ENCODE results near the gene NSD2. TPM values are rescaled to one million over a fixed set of nuclear protein-coding genes. Genes with fewer than 3 reads are reported as not detected.

Gene NSD2
- total RNA-seq, 1 donor from 2014 or later = 176 TPM

DNA sequence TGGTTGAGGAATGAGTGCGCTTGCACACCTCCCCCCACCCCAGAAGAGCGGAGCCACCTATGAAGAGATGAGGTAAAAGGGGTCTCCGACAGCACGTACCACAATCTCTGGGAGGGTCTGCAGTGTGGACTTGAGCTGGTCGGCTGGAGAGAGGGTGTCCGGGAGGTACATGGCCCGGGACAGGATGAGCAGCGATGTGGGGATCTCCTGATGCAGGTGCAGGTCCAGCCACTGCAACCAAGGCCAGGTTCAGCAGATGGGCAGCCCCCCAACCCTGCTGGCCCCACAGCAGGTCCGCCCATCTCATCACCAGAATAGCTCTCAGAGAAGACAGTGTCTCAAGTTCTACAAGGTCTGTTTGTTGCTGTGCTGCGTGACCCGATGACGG, 47.7 kb upstream of the NSD2 start:
- Histone ChIP-seq H3K79me2 (ENCODE audit: low read depth) (no peaks in the 10 kb centered on the region), H3K4me1 (peaks cover 4% of the 10 kb centered on the region), H3K4me2 (no peak overlapping the region), H2AFZ (replicated peaks) (no peak overlapping the region), H3K4me3 (no peak overlapping the region), H3F3A (ENCODE audit: low read depth) (peaks cover 6% of the 10 kb centered on the region), H3K9ac (no peak overlapping the region), H3K27ac (no peak overlapping the region), H4K20me1 (ENCODE audit: low read depth) (no peaks in the 10 kb centered on the region), H3K36me3 (no peaks in the 10 kb centered on the region), H3K9me3 (ENCODE audit: low read depth) (no peaks in the 10 kb centered on the region), H3K27me3 (no peaks in the 10 kb centered on the region)
- H3K9me3 Mint-ChIP-seq = no peaks in the 10 kb centered on the region
- peaks cover 23% of the 10 kb centered on the region for H3K36me3 Mint-ChIP-seq
- peaks cover 12% of the 10 kb centered on the region for H3K4me1 Mint-ChIP-seq
- no peak overlapping the region for H3K4me3 Mint-ChIP-seq
- H3K27ac Mint-ChIP-seq = no peak overlapping the region
- no peak for DNase-seq (ENCODE audit: low spot score)
- TF ChIP-seq, protein P1, sequence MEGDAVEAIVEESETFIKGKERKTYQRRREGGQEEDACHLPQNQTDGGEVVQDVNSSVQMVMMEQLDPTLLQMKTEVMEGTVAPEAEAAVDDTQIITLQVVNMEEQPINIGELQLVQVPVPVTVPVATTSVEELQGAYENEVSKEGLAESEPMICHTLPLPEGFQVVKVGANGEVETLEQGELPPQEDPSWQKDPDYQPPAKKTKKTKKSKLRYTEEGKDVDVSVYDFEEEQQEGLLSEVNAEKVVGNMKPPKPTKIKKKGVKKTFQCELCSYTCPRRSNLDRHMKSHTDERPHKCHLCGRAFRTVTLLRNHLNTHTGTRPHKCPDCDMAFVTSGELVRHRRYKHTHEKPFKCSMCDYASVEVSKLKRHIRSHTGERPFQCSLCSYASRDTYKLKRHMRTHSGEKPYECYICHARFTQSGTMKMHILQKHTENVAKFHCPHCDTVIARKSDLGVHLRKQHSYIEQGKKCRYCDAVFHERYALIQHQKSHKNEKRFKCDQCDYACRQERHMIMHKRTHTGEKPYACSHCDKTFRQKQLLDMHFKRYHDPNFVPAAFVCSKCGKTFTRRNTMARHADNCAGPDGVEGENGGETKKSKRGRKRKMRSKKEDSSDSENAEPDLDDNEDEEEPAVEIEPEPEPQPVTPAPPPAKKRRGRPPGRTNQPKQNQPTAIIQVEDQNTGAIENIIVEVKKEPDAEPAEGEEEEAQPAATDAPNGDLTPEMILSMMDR (IDR thresholded peaks at IDR 0.05) = no peak
- TF ChIP-seq EZH2 (IDR thresholded peaks at IDR 0.05) = no peak
- H3K27me3 Mint-ChIP-seq (ENCODE audit: insufficient read depth, low read depth) = peaks cover 5% of the 10 kb centered on the region

- Mint-ChIP-seq H3K27ac (no peak overlapping the region), H3K9me3 (peaks cover 6% of the 10 kb centered on the region), H3K27me3 (ENCODE audit: insufficient read depth, low read depth) (peaks cover 5% of the 10 kb centered on the region), H3K4me1 (peaks cover 18% of the 10 kb centered on the region), H3K36me3 (peaks cover 25% of the 10 kb centered on the region), H3K4me3 (no peak overlapping the region)
- Histone ChIP-seq H4K20me1 (ENCODE audit: low read depth) (no peaks in the 10 kb centered on the region), H3K4me2 (no peak overlapping the region), H3K27ac (no peak overlapping the region), H3K27me3 (no peaks in the 10 kb centered on the region), H3F3A (ENCODE audit: low read depth) (peaks cover 6% of the 10 kb centered on the region), H3K9me3 (ENCODE audit: low read depth) (peaks cover 3% of the 10 kb centered on the region), H3K9ac (no peak overlapping the region), H3K79me2 (ENCODE audit: low read depth) (no peaks in the 10 kb centered on the region), H3K36me3 (no peaks in the 10 kb centered on the region), H2AFZ (replicated peaks) (no peak overlapping the region), H3K4me3 (no peak overlapping the region), H3K4me1 (peaks cover 4% of the 10 kb centered on the region)
- DNase-seq (ENCODE audit: low spot score) = no peak
- TF ChIP-seq EZH2 (IDR thresholded peaks at IDR 0.05) = no peak
Observed at GRCh38 chr4:1824746-1825145, 46.4 kb upstream of the NSD2 start.

DNA sequence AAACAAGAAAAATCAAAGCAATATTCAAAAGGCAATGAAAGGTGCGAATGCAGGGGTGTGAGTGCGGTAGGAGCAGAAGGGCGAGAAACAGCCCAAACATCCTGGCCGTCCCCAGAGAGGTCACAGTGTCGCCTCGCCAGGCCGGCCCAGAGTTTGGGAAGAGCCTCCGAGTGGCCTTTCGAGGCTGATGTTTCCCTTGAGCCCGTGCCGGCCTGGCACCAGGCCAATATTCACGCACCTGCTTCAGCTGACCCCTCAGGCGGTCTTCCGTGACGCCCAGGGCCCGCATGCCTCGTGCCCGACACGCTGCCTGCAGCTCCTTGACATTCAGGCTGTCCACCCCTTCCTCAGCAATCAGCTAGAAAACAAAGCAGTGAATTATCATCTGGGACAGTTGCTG, 45.9 kb upstream of the NSD2 start:
- Histone ChIP-seq H4K20me1 (ENCODE audit: low read depth) (no peaks in the 10 kb centered on the region), H2AFZ (replicated peaks) (no peak overlapping the region), H3K27ac (no peak overlapping the region), H3K4me3 (no peak overlapping the region), H3K36me3 (no peaks in the 10 kb centered on the region), H3K27me3 (no peaks in the 10 kb centered on the region), H3F3A (ENCODE audit: low read depth) (peaks cover 6% of the 10 kb centered on the region), H3K79me2 (ENCODE audit: low read depth) (no peaks in the 10 kb centered on the region), H3K4me2 (no peak overlapping the region), H3K9me3 (ENCODE audit: low read depth) (peaks cover 3% of the 10 kb centered on the region), H3K9ac (no peak overlapping the region), H3K4me1 (peaks cover 4% of the 10 kb centered on the region)
- H3K27me3 Mint-ChIP-seq (ENCODE audit: insufficient read depth, low read depth) = peaks cover 5% of the 10 kb centered on the region
- no peak for TF ChIP-seq EZH2 (IDR thresholded peaks at IDR 0.05)
- TF ChIP-seq, protein P1 (IDR thresholded peaks at IDR 0.05) = no peak
- no peak for TF ChIP-seq EZH2phosphoT487 (IDR thresholded peaks at IDR 0.05)
- H3K4me1 Mint-ChIP-seq = peaks cover 22% of the 10 kb centered on the region
- H3K27ac Mint-ChIP-seq = no peak overlapping the region
- peaks cover 26% of the 10 kb centered on the region for H3K36me3 Mint-ChIP-seq
- H3K9me3 Mint-ChIP-seq = peaks cover 10% of the 10 kb centered on the region
- no peak overlapping the region for H3K4me3 Mint-ChIP-seq
- no peak for DNase-seq (ENCODE audit: low spot score)

GRCh38 chr4:1826531-1827350, 44.5 kb upstream of the NSD2 start:
- TF ChIP-seq EZH2 (IDR thresholded peaks at IDR 0.05) = no peak
- no peak for TF ChIP-seq EZH2phosphoT487 (IDR thresholded peaks at IDR 0.05)
- TF ChIP-seq, protein P1 (IDR thresholded peaks at IDR 0.05) = no peak
- DNase-seq (ENCODE audit: low spot score) = peak; percentile 12
- no peak overlapping the region for H3K4me3 ChIP-seq
- peaks cover 22% of the 10 kb centered on the region for H3K4me1 Mint-ChIP-seq
- H3K4me2 ChIP-seq = no peak overlapping the region
- H3K27ac Mint-ChIP-seq = peak overlapping the region; percentile 89
- no peaks in the 10 kb centered on the region for H3K27me3 ChIP-seq
- H3K36me3 ChIP-seq = no peaks in the 10 kb centered on the region
- H3K79me2 ChIP-seq (ENCODE audit: low read depth) = no peaks in the 10 kb centered on the region
- H3K4me3 Mint-ChIP-seq = no peak overlapping the region
- no peaks in the 10 kb centered on the region for H4K20me1 ChIP-seq (ENCODE audit: low read depth)
- peaks cover 8% of the 10 kb centered on the region for H3K27me3 Mint-ChIP-seq (ENCODE audit: insufficient read depth, low read depth)
- H3K36me3 Mint-ChIP-seq = peaks cover 35% of the 10 kb centered on the region
- H3K9ac ChIP-seq = no peak overlapping the region
- H3K4me1 ChIP-seq = peaks cover 4% of the 10 kb centered on the region
- H2AFZ ChIP-seq (replicated peaks) = no peak overlapping the region
- no peak overlapping the region for H3K27ac ChIP-seq
- H3K9me3 Mint-ChIP-seq = peaks cover 13% of the 10 kb centered on the region
- peaks cover 6% of the 10 kb centered on the region for H3F3A ChIP-seq (ENCODE audit: low read depth)
- H3K9me3 ChIP-seq (ENCODE audit: low read depth) = peaks cover 3% of the 10 kb centered on the region
